NCI-H2081 treated with DMSO at 0.1 percent for 48 hours (cell line): ENCODE results near the gene RO60.

Experiments
- DNase-seq: peaks from one replicate; lab custom pipeline; 2025; lab: John Stamatoyannopoulos, UW

RO60 gene

GRCh38 chr1:193060938-193061337, 1.5 kb downstream of the RO60 start:
- no peak for DNase-seq

- no peak for DNase-seq
These were observed 3.5 kb downstream of the RO60 start for GRCh38 chr1:193062698-193063463.

- no peak for DNase-seq
These were observed 6.5 kb downstream of the RO60 start for GRCh38 chr1:193065954-193066353.

GRCh38 chr1:193066606-193067005, 7.2 kb downstream of the RO60 start:
- no peak for DNase-seq

GRCh38 chr1:193068013-193068412, 8.6 kb downstream of the RO60 start:
- DNase-seq = no peak

GRCh38 chr1:193069748-193070385, 10.5 kb downstream of the RO60 start:
- DNase-seq = no peak

- no peak for DNase-seq
These were observed 11.0 kb downstream of the RO60 start for GRCh38 chr1:193070386-193070753.

- no peak for DNase-seq
These were observed 11.5 kb downstream of the RO60 start for GRCh38 chr1:193070942-193071341.

- no peak for DNase-seq
These were observed 18.6 kb downstream of the RO60 start for GRCh38 chr1:193077991-193078390.

GRCh38 chr1:193079187-193079586, 19.8 kb downstream of the RO60 start:
- DNase-seq = no peak

- no peak for DNase-seq
These were observed 24.1 kb downstream of the RO60 start for GRCh38 chr1:193083365-193084088.

GRCh38 chr1:193085263-193085662, 25.9 kb downstream of the RO60 start:
- DNase-seq = peak; percentile 30

GRCh38 chr1:193086342-193086741, 26.9 kb downstream of the RO60 start:
- no peak for DNase-seq

- DNase-seq = no peak
These were observed 28.5 kb downstream of the RO60 start for GRCh38 chr1:193087893-193088292.

- no peak for DNase-seq
These were observed 31.5 kb downstream of the RO60 start for GRCh38 chr1:193090865-193091264.

- DNase-seq = no peak
These were observed 34.7 kb downstream of the RO60 start for GRCh38 chr1:193094112-193094511.

GRCh38 chr1:193102662-193103061, 43.2 kb downstream of the RO60 start:
- no peak for DNase-seq

GRCh38 chr1:193103759-193104501, 44.5 kb downstream of the RO60 start:
- DNase-seq = no peak

GRCh38 chr1:193104502-193104906, 45.1 kb downstream of the RO60 start:
- DNase-seq = no peak

GRCh38 chr1:193104907-193105820, 45.8 kb downstream of the RO60 start, which contains the start of gene GLRX2:
TSS of gene GLRX2 (minus strand) at chr1:193105414. CDS start at chr1:193105382, 32 bp downstream.
- no peak for DNase-seq

GRCh38 chr1:193105821-193106177, 46.4 kb downstream of the RO60 start:
- DNase-seq = no peak
